GM12891 (cell line): ENCODE results near the gene NME8.

Experiments
- POLR2A ChIP-seq: IDR thresholded peaks from 2 replicates; pipeline ENCODE4 v1.6.1; 2011; ENCODE audit warnings: low read depth, low read length, control low read depth
- POLR2AphosphoS5 ChIP-seq: IDR thresholded peaks from 2 replicates; pipeline ENCODE4 v1.6.1; 2011; ENCODE audit warnings: low read depth, low read length, control low read depth

DNA sequence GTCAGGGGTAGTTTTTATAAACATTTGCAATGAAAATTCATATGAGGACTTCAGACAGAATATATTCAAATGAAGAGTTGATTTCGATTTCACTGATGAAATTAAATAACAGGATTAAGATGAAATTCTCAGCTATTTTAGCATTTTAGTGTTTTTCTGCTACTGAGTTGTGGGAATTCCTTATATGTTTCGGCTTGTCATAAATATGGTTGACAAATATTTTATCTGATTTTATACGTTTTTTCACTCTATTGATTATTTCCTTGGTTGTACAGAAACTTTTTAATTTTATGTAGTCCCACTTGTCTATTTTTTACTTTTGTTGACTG, 14.6 kb upstream of the NME8 start:
- TF ChIP-seq POLR2AphosphoS5 = no peak
- no peak for TF ChIP-seq POLR2A
